ENCODE results near the gene A1CF. TPM values are rescaled to one million over a fixed set of nuclear protein-coding genes. Genes with fewer than 3 reads are reported as not detected.

A1CF gene
- total RNA-seq, 2 donors from 2014 or later, result 38.9 to 64.3 TPM

DNA sequence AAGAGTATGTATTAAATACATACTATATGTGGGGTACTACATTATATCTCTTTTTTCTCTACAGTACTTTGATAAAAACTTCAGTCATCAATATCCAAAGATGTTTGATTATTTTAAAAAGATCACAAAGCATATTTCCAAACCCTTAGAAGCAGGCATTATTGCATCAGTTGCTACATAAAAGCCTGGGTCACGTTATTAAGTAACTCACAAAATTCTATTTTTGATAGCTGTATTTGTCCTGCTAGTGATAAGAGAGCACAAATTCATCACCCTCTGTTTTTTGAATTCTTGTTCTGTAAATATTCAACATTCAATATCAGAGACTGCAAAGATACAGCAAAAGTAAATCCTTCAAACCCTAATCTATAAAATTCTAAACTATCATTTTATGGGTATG is 30.0 kb downstream of the A1CF start:
- no peak overlapping the region for H3K27ac ChIP-seq
- no peaks in the 10 kb centered on the region for H3K4me1 ChIP-seq
- no peak overlapping the region for H3K9ac ChIP-seq (ENCODE audit: low read depth in 2 of 2, low read length in 2 of 2)
- no peak overlapping the region for H3K4me3 ChIP-seq
- H3K27me3 ChIP-seq, result no peaks in the 10 kb centered on the region
- intact Hi-C loops (cut with DNase I), result no loop called here
- no peaks in the 10 kb centered on the region for H3K36me3 ChIP-seq
- no peaks in the 10 kb centered on the region for H3K9me3 ChIP-seq
- no peak for DNase-seq
- TF ChIP-seq, protein P1, sequence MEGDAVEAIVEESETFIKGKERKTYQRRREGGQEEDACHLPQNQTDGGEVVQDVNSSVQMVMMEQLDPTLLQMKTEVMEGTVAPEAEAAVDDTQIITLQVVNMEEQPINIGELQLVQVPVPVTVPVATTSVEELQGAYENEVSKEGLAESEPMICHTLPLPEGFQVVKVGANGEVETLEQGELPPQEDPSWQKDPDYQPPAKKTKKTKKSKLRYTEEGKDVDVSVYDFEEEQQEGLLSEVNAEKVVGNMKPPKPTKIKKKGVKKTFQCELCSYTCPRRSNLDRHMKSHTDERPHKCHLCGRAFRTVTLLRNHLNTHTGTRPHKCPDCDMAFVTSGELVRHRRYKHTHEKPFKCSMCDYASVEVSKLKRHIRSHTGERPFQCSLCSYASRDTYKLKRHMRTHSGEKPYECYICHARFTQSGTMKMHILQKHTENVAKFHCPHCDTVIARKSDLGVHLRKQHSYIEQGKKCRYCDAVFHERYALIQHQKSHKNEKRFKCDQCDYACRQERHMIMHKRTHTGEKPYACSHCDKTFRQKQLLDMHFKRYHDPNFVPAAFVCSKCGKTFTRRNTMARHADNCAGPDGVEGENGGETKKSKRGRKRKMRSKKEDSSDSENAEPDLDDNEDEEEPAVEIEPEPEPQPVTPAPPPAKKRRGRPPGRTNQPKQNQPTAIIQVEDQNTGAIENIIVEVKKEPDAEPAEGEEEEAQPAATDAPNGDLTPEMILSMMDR (IDR thresholded peaks at IDR 0.05), result no peak

DNA sequence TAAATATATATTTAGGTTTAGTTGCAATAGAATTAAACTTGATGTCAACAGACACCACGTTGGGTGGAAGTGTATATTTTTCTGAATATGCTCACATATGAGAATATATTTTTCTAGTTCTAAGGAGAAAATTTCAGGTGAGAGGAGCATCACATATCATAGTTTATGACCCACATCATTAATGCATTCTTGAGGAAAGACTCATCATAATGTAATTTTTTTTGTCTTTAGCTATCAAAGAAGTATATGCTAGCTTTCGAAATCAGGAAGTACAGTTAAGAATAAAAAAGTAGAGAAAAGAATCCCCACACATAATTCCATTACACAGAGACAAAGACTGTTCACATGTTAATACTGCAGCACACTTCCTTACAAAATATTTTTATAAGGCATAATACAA is 30.4 kb downstream of the A1CF start:
- no peak for DNase-seq
- Histone ChIP-seq H3K27ac (no peak overlapping the region), H3K9me3 (no peaks in the 10 kb centered on the region), H3K27me3 (no peaks in the 10 kb centered on the region), H3K36me3 (no peaks in the 10 kb centered on the region), H3K9ac (ENCODE audit: low read depth in 2 of 2, low read length in 2 of 2) (no peak overlapping the region), H3K4me3 (no peak overlapping the region), H3K4me1 (no peaks in the 10 kb centered on the region)
- TF ChIP-seq, protein P1 (IDR thresholded peaks at IDR 0.05), result no peak
- intact Hi-C loops (cut with DNase I), result no loop called here

- Histone ChIP-seq H3K4me3 (no peak overlapping the region), H3K36me3 (no peaks in the 10 kb centered on the region), H3K27ac (no peak overlapping the region), H3K27me3 (no peaks in the 10 kb centered on the region), H3K9me3 (no peaks in the 10 kb centered on the region), H3K9ac (ENCODE audit: low read depth in 2 of 2, low read length in 2 of 2) (no peak overlapping the region), H3K4me1 (no peaks in the 10 kb centered on the region)
- TF ChIP-seq, protein P1 (IDR thresholded peaks at IDR 0.05), result no peak
- DNase-seq, result no peak
- intact Hi-C loops (cut with DNase I), result no loop called here
Observed at GRCh38 chr10:50853557-50853956, 31.9 kb downstream of the A1CF start.

DNA sequence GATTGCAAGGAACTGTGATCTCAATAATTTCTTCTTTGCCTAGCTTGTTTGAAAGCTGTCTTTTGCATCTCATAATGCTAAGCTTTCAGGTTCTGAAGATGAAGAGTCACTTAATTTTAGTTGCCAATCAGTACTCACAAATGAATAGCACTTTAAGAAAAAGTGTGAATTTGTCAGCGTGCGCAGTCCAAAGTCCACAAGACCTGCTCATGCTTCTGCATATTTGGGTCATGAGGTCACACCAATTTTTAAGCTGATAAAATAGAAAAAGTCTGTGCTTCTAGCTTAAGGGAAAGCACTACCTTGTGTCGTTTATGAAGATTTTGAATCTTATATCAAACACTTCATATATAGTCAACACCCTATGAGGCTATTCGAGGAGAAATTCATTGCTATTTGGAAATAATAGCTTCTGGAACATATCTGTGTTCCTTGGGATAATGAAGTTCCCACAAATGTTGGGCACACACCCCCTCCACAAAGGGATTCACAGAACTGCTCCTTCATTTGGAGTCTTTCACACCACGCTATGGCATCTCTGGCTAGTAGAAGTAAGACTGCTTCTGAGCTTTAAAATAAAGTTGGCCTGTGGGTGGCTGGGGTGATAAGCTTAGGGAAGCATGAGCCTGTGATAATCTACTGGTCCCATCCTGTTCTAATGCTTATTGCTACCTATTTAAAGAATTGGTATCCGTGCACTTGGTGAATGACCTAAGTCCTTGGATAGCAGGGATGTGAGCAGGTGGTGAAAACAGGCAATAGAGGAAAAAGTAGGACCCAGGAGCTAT is 33.3 kb downstream of the A1CF start:
- TF ChIP-seq, protein P1 (IDR thresholded peaks at IDR 0.05), result no peak
- intact Hi-C loops (cut with DNase I), result no loop called here
- Histone ChIP-seq H3K9ac (ENCODE audit: low read depth in 2 of 2, low read length in 2 of 2) (no peak overlapping the region), H3K27ac (no peak overlapping the region), H3K4me1 (no peaks in the 10 kb centered on the region), H3K27me3 (no peaks in the 10 kb centered on the region), H3K36me3 (no peaks in the 10 kb centered on the region), H3K9me3 (no peaks in the 10 kb centered on the region), H3K4me3 (no peak overlapping the region)
- DNase-seq, result no peak

- Histone ChIP-seq H3K27me3 (no peaks in the 10 kb centered on the region), H3K4me1 (no peaks in the 10 kb centered on the region), H3K36me3 (no peaks in the 10 kb centered on the region), H3K9ac (ENCODE audit: low read depth in 2 of 2, low read length in 2 of 2) (no peak overlapping the region), H3K4me3 (no peak overlapping the region), H3K27ac (no peak overlapping the region), H3K9me3 (no peaks in the 10 kb centered on the region)
- TF ChIP-seq, protein P1 (IDR thresholded peaks at IDR 0.05), result no peak
- no peak for DNase-seq
- intact Hi-C loops (cut with DNase I), result no loop called here
Observed at GRCh38 chr10:50850578-50851230, 34.7 kb downstream of the A1CF start.
